GM18499 (cell line): Measurements from ENCODE around the gene PPIL1.
"Not testable (repeated sequence)": the region's sequence is repeated elsewhere in the genome, so short reads cannot be mapped to it uniquely, and the experiment has no call there.

Experiments
- ATAC-seq: cut with Tn5 transposase; IDR thresholded peaks from one replicate; pipeline ENCODE4 v1.9.1; 2021; ENCODE audit warnings: moderate number of reproducible peaks; ENCODE audit not compliant: insufficient read depth, unreplicated experiment

The PPIL1 gene

GRCh38 chr6:36874443-36875249, at the start of gene PPIL1:
Gene PPIL1, minus strand, starts transcription at chr6:36874803. Its CDS starts 31 bp downstream, at chr6:36874772.
- no peak for ATAC-seq

- no peak for ATAC-seq
These were observed 49.5 kb upstream of the PPIL1 start for GRCh38 chr6:36924131-36924530.

- no peak for ATAC-seq
These were observed 45.9 kb upstream of the PPIL1 start for GRCh38 chr6:36920546-36920945.

GRCh38 chr6:36920049-36920448, 45.4 kb upstream of the PPIL1 start:
- no peak for ATAC-seq

- ATAC-seq, result no peak
These were observed 43.1 kb upstream of the PPIL1 start for GRCh38 chr6:36917541-36918193.

GRCh38 chr6:36916126-36916525, 41.5 kb upstream of the PPIL1 start:
- ATAC-seq, result no peak

GRCh38 chr6:36915599-36915998, 41.0 kb upstream of the PPIL1 start:
- ATAC-seq, result no peak

GRCh38 chr6:36914227-36914794, 39.7 kb upstream of the PPIL1 start:
- no peak for ATAC-seq

GRCh38 chr6:36913082-36913481, 38.5 kb upstream of the PPIL1 start:
- no peak for ATAC-seq

- ATAC-seq, result peak; percentile 65
These were observed 38.0 kb upstream of the PPIL1 start for GRCh38 chr6:36912586-36912985.

- no peak for ATAC-seq
These were observed 37.4 kb upstream of the PPIL1 start for GRCh38 chr6:36912030-36912454.

GRCh38 chr6:36908747-36909146, 34.1 kb upstream of the PPIL1 start:
- no peak for ATAC-seq

GRCh38 chr6:36907781-36908180, 33.2 kb upstream of the PPIL1 start:
- ATAC-seq, result no peak

GRCh38 chr6:36906539-36907325, 32.1 kb upstream of the PPIL1 start:
- ATAC-seq, result no peak

GRCh38 chr6:36904851-36905393, 30.3 kb upstream of the PPIL1 start:
- no peak for ATAC-seq

GRCh38 chr6:36904114-36904513, 29.5 kb upstream of the PPIL1 start:
- ATAC-seq, result no peak

GRCh38 chr6:36897609-36898008, 23.0 kb upstream of the PPIL1 start:
- no peak for ATAC-seq

- no peak for ATAC-seq
These were observed 19.7 kb upstream of the PPIL1 start for GRCh38 chr6:36893976-36894932.

GRCh38 chr6:36891153-36891552, 16.6 kb upstream of the PPIL1 start:
- ATAC-seq, result not testable (repeated sequence)
